ENCODE results near the gene MAML2.
A peak's percentile ranks its signal among the peaks of the same experiment; 100 is the strongest.

MAML2 gene

DNA sequence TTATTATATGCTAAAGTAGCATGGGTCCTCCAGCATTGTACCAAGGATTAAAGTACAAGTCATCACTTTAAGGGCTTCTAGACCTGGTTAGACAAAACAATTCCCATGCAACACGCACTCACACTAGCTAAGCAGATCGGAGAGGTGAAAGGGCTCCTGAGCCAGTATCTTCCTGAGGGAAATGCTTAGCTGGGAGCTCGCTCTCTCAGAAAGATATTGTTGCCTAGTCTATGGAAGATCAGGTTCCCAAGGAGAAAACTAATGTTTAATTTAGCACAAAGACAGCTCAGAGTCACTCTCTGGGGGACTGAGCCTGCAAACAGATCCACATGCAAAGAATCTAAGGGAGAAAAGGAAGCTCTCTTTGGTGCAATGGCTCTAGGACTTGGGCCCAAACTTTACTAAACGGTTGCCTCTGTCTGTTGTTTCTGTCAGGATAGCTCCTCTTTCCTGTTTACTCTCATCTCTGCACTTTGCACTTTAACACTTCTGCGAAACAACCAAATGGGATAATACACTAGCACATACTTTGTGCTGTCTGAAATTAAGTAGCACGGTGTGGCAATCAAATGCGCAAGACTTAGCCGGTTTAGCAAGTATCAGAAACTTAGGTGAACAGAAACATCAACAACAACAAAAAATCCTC is 10.7 kb downstream of the MAML2 start:
- DNase-seq (ENCODE audit: low read depth) = no peak
- H3K4me3 ChIP-seq (ENCODE audit: low read depth, low read length) = no peak overlapping the region
- TF ChIP-seq, protein P1, sequence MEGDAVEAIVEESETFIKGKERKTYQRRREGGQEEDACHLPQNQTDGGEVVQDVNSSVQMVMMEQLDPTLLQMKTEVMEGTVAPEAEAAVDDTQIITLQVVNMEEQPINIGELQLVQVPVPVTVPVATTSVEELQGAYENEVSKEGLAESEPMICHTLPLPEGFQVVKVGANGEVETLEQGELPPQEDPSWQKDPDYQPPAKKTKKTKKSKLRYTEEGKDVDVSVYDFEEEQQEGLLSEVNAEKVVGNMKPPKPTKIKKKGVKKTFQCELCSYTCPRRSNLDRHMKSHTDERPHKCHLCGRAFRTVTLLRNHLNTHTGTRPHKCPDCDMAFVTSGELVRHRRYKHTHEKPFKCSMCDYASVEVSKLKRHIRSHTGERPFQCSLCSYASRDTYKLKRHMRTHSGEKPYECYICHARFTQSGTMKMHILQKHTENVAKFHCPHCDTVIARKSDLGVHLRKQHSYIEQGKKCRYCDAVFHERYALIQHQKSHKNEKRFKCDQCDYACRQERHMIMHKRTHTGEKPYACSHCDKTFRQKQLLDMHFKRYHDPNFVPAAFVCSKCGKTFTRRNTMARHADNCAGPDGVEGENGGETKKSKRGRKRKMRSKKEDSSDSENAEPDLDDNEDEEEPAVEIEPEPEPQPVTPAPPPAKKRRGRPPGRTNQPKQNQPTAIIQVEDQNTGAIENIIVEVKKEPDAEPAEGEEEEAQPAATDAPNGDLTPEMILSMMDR (IDR thresholded peaks at IDR 0.05; ENCODE audit: insufficient read depth, low read depth, low read length, missing control alignments) = no peak

DNA sequence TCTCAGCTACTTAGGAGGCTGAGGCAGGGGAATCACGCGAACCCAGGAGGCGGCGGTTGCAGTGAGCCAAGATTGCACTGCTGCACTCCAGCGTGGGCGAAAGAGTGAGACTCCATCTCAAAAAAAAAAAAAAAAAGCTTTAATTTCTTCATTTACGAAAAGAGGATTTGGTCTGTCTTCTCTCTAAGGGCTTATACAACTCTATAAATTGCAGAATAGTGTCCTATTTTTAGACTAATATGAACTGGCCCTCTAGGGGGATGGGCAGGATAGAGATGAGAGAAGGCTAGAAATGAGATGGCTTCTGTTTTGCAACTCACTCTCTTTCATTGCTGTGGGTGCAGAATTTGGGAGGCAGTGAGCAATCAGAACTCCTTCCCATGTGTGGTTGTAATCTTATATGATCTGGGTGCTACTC is 11.3 kb downstream of the MAML2 start:
- peak; percentile 9 for DNase-seq (ENCODE audit: low read depth)
- no peak overlapping the region for H3K4me3 ChIP-seq (ENCODE audit: low read depth, low read length)
- TF ChIP-seq, protein P1 (IDR thresholded peaks at IDR 0.05; ENCODE audit: insufficient read depth, low read depth, low read length, missing control alignments) = no peak

DNA sequence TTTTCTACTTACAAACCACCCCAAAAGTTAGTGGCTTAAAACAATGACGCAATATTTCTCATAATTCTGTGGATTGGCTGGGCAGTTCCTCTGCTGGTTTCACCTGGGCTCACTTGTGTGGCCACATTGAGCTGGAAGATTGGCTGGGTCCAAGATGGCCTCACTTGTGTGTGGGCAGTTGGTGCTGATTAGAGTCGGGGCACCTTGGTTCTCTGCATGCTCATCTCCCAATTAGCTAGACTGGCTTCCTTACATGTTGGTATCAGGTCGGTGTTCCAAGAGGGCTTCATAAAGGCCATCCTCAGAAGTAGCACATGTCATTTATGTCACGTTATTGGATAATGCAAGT is 12.5 kb downstream of the MAML2 start:
- TF ChIP-seq, protein P1 (IDR thresholded peaks at IDR 0.05; ENCODE audit: insufficient read depth, low read depth, low read length, missing control alignments) = no peak
- no peak overlapping the region for H3K4me3 ChIP-seq (ENCODE audit: low read depth, low read length)
- no peak for DNase-seq (ENCODE audit: low read depth)

- no peak overlapping the region for H3K4me3 ChIP-seq (ENCODE audit: low read depth, low read length)
- no peak for DNase-seq (ENCODE audit: low read depth)
- TF ChIP-seq, protein P1 (IDR thresholded peaks at IDR 0.05; ENCODE audit: insufficient read depth, low read depth, low read length, missing control alignments) = no peak
Measured at GRCh38 chr11:96329855-96330510, 13.0 kb downstream of the MAML2 start.

DNA sequence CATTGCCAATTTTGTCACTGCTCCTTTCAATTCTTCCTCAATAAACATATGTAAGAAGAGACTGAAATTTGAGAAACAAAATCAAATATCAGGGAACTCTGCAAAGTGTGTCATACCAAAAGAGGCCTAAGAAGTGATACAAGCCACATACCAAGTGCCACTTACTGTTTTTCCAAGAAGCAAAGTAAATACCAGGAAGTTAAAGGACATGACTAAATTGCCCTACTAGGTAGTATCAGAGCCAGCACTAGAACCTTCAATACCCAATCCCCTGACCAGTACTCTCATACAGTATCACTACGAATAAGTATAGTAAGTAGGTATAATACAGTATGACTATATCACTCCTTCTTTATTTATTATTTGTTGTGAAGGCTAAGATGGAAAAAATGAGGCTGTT is 13.6 kb downstream of the MAML2 start:
- no peak overlapping the region for H3K4me3 ChIP-seq (ENCODE audit: low read depth, low read length)
- DNase-seq (ENCODE audit: low read depth) = no peak
- TF ChIP-seq, protein P1 (IDR thresholded peaks at IDR 0.05; ENCODE audit: insufficient read depth, low read depth, low read length, missing control alignments) = no peak

DNA sequence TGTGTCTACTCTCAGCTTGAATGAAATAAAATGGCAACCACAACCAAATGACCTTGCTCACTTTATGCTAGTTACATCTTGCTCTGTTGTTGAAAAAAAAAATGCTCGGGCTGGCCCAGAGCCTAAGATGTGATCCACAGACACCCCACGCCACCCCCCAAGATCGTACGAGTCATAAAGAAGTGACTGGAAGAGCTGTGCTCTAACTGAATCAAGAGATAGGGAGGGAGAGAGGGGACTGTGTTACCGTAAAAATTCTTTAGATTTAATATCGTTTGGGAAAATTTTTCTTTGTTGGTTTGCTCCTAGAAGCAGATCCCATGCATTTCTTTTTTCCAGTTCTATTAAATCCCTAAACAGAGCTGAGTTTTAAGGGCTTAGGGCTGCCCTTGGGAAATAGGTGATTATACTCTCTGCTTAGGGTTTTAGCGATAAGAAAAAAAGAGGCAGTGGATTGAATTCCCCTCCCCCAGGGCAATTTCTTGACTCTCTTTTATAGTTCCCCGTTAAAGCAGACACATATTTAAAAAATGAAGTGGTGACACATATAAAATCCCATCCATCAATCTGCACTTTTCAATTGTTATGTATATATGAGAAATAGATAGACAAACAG is 14.5 kb downstream of the MAML2 start:
- DNase-seq (ENCODE audit: low read depth) = no peak

More for the DNA sequence above, 14.5 kb downstream of the MAML2 start:
- TF ChIP-seq, protein P1 (IDR thresholded peaks at IDR 0.05; ENCODE audit: insufficient read depth, low read depth, low read length, missing control alignments) = no peak
- no peak overlapping the region for H3K4me3 ChIP-seq (ENCODE audit: low read depth, low read length)
